ENCODE measurements around the gene POFUT1.

POFUT1 gene

GRCh38 chr20:32203356-32204204 is 4.1 kb upstream of the POFUT1 start:
- no peak for TF ChIP-seq CTCF (IDR thresholded peaks at IDR 0.05)
- no peaks in the 10 kb centered on the region for H3K27me3 ChIP-seq
- intact Hi-C loops (cut with DNase I; ENCODE audit: low total_unique reads), result loop anchor here (10.0 kb wide), 1 partner anchor 251 kb away; no protein-coding TSS in a partner anchor

GRCh38 chr20:32204205-32205109 is 3.2 kb upstream of the POFUT1 start:
- Histone ChIP-seq H3K27me3 (no peaks in the 10 kb centered on the region), H3K36me3 (peaks cover 0 to 31% (median 23%) of the 10 kb centered on the region in 3 donors), H3K9me3 (no peaks in the 10 kb centered on the region), H3K4me1 (peaks cover 0 to 59% (median 46%) of the 10 kb centered on the region in 4 donors), H3K27ac (peak overlapping the region in 1 of 2 donors; percentile 78), H3K4me3 (no peak overlapping the region)
- intact Hi-C loops (cut with DNase I; ENCODE audit: low total_unique reads), result loop anchor here (5.0 to 10.0 kb wide), 2 partner anchors 92 to 250 kb away; no protein-coding TSS in a partner anchor
- no peak for DNase-seq
- no peak for TF ChIP-seq CTCF (IDR thresholded peaks at IDR 0.05)

More at GRCh38 chr20:32203356-32204204, 4.1 kb upstream of the POFUT1 start:
- DNase-seq, result no peak
- H3K4me3 ChIP-seq, result no peak overlapping the region
- H3K9me3 ChIP-seq, result no peaks in the 10 kb centered on the region
- peaks cover 6 to 40% (median 31%) of the 10 kb centered on the region in 3 donors for H3K36me3 ChIP-seq
- H3K27ac ChIP-seq, result no peak overlapping the region
- H3K4me1 ChIP-seq, result peaks cover 0 to 50% (median 42%) of the 10 kb centered on the region in 4 donors

GRCh38 chr20:32205110-32205842 is 2.4 kb upstream of the POFUT1 start:
- intact Hi-C loops (cut with DNase I; ENCODE audit: low total_unique reads), result loop anchor here (5.0 to 10.0 kb wide), 2 partner anchors 93 to 250 kb away; no protein-coding TSS in a partner anchor
- Histone ChIP-seq H3K27me3 (no peaks in the 10 kb centered on the region), H3K4me3 (no peak overlapping the region), H3K4me1 (peaks cover 0 to 66% (median 48%) of the 10 kb centered on the region in 4 donors), H3K27ac (peak overlapping the region in 1 of 2 donors; percentile 78), H3K9me3 (no peaks in the 10 kb centered on the region), H3K36me3 (peaks cover 0 to 31% (median 23%) of the 10 kb centered on the region in 3 donors)
- DNase-seq, result no peak
- no peak for TF ChIP-seq CTCF (IDR thresholded peaks at IDR 0.05)

GRCh38 chr20:32205843-32206759 is 1.6 kb upstream of the POFUT1 start:
- H3K36me3 ChIP-seq, result peaks cover 0 to 26% (median 18%) of the 10 kb centered on the region in 3 donors
- intact Hi-C loops (cut with DNase I; ENCODE audit: low total_unique reads), result loop anchor here (5.0 to 10.0 kb wide), 2 partner anchors 94 to 249 kb away; no protein-coding TSS in a partner anchor
- H3K4me1 ChIP-seq, result peaks cover 0 to 66% (median 48%) of the 10 kb centered on the region in 4 donors
- H3K4me3 ChIP-seq, result peak overlapping the region; percentile 65 to 100
- no peaks in the 10 kb centered on the region for H3K9me3 ChIP-seq
- no peaks in the 10 kb centered on the region for H3K27me3 ChIP-seq
- TF ChIP-seq CTCF (IDR thresholded peaks at IDR 0.05), result no peak
- DNase-seq, result no peak
- H3K27ac ChIP-seq, result peak overlapping the region; percentile 78 to 96
